Epithelial cell of proximal tubule (primary cell): ENCODE measurements around the gene HIRIP3. TPM values are rescaled to one million over a fixed set of nuclear protein-coding genes. Genes with fewer than 3 reads are reported as not detected.
"Not testable (repeated sequence)": the region's sequence is repeated elsewhere in the genome, so short reads cannot be mapped to it uniquely, and the experiment has no call there.

ENCODE experiments used
- DNase-seq: peaks from one replicate; pipeline ENCODE4 v3.0.0-alpha.2; 2011; ENCODE audit warnings: low read depth
- H3K4me3 ChIP-seq: 2 replicates; pipeline ENCODE4 v1.5.1; 2011; ENCODE audit warnings: low read depth, mild to moderate bottlenecking, low read length
- total RNA-seq: library from RNA; depleted of rRNA; stranded (reverse); fragments of >200 nt; gene quantifications from 2 replicates; pipeline ENCODE4 v1.2.3, GENCODE V29; 2015
- TF ChIP-seq, protein P1 (sequence below): conservative IDR thresholded peaks from 2 replicates; pipeline ENCODE4 v1.5.1; 2012; ENCODE audit warnings: low read depth, mild to moderate bottlenecking, low read length

The HIRIP3 gene
- total RNA-seq, 1 donor from 2014 or later = 9.5 TPM

DNA sequence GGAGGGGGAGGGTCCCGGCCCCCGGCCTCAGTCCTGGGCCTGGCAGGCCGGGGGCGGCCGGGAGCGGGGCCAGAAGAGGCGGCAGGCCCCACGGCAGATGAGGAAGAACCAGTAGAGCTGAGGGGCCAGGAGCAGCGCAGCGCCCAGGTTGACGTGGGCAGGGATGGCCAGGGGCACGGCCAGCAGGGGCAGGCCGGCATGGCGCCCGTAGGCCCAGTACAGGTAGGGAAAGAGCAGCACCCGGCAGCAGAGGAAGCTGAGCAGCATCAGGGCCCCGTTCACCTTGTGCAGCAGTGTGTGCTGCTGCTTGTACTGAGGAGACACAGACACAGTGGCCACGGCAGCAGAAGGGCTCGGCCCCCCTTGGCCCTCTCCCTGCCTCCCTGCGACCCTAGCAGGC, 29.7 kb upstream of the HIRIP3 start:
- no peak for DNase-seq
- no peak overlapping the region for H3K4me3 ChIP-seq
- TF ChIP-seq, protein P1, sequence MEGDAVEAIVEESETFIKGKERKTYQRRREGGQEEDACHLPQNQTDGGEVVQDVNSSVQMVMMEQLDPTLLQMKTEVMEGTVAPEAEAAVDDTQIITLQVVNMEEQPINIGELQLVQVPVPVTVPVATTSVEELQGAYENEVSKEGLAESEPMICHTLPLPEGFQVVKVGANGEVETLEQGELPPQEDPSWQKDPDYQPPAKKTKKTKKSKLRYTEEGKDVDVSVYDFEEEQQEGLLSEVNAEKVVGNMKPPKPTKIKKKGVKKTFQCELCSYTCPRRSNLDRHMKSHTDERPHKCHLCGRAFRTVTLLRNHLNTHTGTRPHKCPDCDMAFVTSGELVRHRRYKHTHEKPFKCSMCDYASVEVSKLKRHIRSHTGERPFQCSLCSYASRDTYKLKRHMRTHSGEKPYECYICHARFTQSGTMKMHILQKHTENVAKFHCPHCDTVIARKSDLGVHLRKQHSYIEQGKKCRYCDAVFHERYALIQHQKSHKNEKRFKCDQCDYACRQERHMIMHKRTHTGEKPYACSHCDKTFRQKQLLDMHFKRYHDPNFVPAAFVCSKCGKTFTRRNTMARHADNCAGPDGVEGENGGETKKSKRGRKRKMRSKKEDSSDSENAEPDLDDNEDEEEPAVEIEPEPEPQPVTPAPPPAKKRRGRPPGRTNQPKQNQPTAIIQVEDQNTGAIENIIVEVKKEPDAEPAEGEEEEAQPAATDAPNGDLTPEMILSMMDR = no peak

DNA sequence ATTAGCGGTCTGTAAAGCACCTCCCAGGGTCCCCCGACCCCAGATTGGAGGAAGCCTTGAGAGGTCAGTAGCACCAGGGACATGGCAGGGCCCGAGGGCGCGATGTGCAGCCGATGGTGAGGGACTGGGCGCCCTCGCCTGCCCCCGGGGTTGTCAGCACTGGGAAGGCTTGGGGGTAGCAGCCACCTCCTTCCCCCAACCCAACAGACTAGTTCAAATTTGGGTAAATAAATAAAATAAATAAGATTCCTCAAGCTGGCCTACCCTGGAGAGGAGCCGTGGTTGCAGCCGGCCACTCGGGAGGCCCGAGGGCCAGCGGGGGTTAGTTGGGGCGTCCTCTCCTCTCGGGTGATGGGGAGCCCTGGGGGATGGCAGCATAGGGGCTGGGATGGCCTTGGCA, 29.0 kb upstream of the HIRIP3 start:
- TF ChIP-seq, protein P1 = no peak
- DNase-seq = no peak

DNA sequence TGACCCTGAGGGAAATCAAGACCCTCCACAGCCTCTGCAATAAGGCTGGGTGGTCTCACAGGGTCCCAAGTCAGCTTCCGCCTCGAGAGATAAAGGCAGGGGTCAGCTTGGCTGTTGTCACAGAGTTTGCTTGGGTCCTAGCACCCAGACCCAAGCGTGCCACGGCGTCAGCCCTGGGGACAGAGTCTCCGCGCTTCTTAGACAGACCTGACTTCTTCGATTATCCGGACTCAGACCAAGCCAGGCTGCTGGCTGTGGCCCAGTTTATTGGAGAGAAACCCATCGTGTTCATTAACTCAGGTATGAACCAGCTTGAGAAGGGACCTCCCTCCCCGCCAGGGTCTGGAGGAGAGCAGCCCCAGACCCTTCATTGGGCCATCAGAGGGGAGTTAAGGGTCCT, 28.2 kb upstream of the HIRIP3 start:
- no peak overlapping the region for H3K4me3 ChIP-seq

More for the DNA sequence above, 29.0 kb upstream of the HIRIP3 start:
- no peak overlapping the region for H3K4me3 ChIP-seq

DNA sequence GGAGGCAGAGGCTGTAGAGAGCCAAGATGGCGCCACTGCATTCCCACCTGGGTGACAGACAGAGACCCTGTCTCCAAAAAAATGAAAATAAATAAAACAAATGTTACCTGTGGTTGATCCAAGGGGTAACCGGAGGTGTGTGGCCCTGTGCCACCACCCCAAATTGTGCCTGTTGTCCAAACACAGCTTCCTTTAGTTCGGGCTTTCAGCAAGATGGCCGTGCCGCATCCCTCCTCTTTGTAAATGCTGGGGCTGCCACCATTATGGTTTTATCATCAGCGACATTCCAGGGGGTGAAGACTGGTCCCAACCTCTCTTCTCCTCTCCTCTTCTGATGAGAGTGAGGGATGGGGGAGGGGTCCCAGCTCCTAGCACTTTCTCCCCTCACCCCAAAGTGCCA, 27.5 kb upstream of the HIRIP3 start, which contains the start of gene C16orf92:
TSS of gene C16orf92 (plus strand) at position 312 of the 400 bp plus-strand sequence. CDS start 143 bp downstream, outside the sequence.
- TF ChIP-seq, protein P1 = no peak
- H3K4me3 ChIP-seq = no peak within 1 kb of the TSS
- no peak for DNase-seq

More for the DNA sequence above, 28.2 kb upstream of the HIRIP3 start:
- DNase-seq = no peak
- TF ChIP-seq, protein P1 = no peak

DNA sequence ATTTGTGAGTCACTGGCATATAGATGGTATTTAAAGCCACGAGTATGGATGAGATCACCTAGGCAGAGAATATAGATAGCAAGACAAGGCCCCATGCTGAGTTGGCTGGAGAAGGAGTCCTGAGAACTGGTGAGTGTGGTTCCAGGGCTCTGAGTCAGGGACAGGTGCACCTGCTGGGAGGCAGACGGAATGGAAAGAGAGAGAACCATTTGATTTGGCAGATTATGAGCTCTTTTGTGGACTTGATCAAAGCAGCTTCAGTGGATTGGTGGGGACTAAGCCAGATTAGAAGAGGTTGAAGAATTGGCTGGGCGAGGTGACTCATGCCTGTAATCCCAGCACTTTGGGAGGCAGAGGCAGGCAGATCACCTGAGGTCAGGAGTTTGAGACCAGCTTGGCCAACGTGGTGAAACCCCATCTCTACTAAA, 23.3 kb upstream of the HIRIP3 start:
- DNase-seq = no peak
- TF ChIP-seq, protein P1 = no peak
- H3K4me3 ChIP-seq = no peak overlapping the region

DNA sequence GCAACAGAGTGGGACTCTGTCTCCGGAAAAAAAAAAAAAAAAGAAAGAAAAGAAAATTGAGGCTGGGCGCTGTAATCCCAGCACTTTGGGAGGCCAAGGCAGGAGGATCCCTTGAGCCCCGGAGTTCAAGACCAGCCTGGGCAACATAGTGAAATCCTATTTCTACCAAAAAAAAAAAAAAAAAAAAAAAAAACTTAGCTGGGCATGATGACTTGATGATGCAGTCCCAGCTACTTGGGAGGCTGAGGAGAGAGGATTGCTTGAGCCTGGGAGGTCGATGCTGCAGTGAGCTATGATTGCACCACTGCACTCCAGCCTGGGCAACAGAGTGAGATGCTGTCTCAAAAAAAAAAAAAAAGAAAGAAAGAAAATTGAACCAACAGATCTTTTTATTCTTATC, 22.5 kb upstream of the HIRIP3 start:
- DNase-seq = not testable (repeated sequence)

DNA sequence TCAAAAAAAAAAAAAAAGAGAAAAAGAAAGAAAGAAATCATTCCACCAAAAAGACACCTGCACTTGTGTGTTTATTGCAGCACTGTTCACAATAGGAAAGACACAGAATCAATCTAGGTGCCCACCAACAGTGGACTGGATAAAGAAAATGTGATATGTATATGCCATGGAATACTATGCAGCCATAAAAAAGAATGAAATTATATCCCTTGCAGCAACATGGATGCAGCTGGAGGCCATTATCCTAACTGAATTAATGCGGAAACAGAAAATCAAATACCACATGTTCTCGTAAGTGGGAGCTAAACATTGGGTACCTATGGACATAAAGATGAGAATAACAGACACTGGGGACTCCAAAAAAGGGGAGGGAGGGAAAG, 21.9 kb upstream of the HIRIP3 start:
- no peak overlapping the region for H3K4me3 ChIP-seq
- DNase-seq = no peak
- TF ChIP-seq, protein P1 = no peak

More for the DNA sequence above, 22.5 kb upstream of the HIRIP3 start:
- not testable (repeated sequence) for H3K4me3 ChIP-seq
